Embryonic facial prominence (tissue), 1 donor: ENCODE measurements around the gene ARRB2.

Experiments
- DNase-seq: peaks from one replicate; pipeline ENCODE4 v3.0.0-alpha.2; 2016; ENCODE audit errors: extremely low spot score

The ARRB2 gene

GRCh38 chr17:4725646-4726310 lies 15.3 kb downstream of the ARRB2 start:
- no peak for DNase-seq

- no peak for DNase-seq
These were observed 17.7 kb downstream of the ARRB2 start for GRCh38 chr17:4728124-4728523.

GRCh38 chr17:4733073-4733531 lies 22.7 kb downstream of the ARRB2 start:
- DNase-seq, result no peak

- no peak for DNase-seq
These were observed 24.5 kb downstream of the ARRB2 start for GRCh38 chr17:4734857-4735475.

DNA sequence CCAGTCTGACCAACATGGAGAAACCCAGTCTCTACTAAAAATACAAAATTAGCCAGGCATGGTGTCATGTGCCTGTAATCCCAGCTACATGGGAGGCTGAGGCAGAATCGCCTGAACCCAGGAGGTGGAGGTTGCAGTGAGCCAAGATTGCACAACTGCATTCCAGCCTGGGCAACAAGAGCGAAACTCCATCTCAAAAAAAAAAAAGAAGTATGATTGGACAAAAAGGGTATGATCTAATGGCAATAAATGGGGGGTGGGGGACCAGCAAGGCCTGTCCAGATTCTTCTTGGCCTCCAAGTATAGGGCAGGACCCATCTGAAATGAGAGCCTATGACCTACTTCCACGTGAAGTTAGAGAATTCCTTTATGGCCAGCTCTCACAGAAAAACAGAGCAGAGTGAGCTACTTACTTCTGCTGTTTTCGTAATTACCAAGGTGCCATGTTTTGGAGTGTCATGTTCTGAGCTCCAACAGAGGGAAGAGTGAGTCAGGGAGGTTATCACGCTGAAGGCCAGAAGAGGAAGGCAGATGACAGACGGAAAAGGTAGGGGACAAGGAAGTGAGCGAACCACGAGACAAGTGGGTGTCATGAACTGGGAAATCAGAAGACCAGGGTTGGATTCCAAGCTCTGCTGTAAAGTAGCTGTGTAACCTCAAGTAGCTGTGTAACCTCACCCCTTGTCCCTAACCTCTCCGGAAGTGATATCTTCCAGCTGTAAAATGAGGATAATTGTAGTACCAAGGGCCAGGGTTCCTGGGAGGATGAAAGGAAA lies 25.6 kb downstream of the ARRB2 start:
- DNase-seq, result no peak

DNA sequence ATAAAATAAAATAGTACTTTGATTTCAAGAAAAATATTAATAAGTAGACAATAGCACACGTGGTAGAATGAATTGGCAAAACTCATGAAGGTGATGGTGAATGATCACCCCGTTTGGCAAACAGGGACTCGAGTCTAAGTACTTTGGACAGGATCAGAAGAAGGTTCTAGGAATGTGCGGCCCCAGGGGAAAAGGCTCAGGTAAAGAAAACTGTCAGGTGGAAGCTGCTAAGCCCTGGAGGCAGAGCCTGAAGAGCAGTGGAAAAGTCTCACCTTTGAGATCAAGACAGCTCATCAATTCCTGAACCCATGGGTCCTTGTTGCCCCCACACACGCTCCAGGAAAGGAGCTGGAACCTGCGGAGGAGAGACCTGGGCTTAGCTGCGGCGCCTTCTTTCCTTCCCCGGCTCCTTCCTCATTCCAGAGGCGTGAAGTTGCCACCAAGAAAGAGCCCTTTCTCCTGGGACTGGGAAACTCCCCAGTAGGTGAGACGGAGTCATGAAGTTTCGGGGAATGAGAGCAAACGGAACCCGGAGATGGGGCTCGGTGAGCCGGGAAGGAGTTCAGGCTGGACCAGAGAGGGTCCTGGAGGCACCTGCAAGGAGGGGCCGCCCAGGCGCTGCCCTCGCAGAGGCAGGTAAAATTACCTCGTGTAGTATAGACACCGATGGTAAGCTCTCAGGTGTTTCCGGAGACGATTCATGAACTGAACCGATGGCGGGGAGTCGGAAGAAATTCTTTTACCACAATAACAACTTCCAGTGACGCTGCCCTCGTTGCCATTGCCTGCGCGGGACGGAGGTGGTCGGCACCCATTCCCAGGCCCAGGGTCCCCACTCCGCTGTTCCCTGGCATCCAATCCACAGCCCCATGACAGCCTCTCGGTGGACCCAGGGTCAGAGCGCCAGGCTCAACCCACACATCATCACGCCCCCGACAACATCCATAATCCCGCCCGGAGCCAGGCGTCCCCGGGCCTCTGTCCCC lies 28.0 kb downstream of the ARRB2 start:
- DNase-seq, result no peak

- DNase-seq, result no peak
These were observed 28.9 kb downstream of the ARRB2 start, which contains the start of the genes CXCL16 and ZMYND15 for GRCh38 chr17:4739122-4740024. Gene CXCL16, minus strand, starts transcription at chr17:4739928. Its CDS starts 589 bp downstream, at chr17:4739339. Gene ZMYND15, plus strand, starts transcription at chr17:4739833. Its CDS starts 716 bp downstream, at chr17:4740549.

DNA sequence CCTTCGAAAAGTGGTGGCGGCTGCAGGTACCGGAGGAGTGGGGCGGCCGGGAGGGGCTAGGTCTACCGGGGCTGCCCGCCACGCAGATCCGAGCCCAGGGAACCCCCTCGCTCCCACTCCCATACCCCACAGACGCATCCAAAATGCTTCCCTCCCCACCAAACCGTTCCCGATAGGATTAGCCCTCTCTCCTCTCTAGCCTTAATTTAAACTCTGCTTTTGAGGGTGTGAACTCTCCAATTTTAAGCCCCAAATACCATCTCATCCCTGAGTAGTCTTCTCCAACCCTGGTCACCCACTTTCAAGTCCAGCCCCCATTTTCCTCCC lies 29.6 kb downstream of the ARRB2 start:
- no peak for DNase-seq

DNA sequence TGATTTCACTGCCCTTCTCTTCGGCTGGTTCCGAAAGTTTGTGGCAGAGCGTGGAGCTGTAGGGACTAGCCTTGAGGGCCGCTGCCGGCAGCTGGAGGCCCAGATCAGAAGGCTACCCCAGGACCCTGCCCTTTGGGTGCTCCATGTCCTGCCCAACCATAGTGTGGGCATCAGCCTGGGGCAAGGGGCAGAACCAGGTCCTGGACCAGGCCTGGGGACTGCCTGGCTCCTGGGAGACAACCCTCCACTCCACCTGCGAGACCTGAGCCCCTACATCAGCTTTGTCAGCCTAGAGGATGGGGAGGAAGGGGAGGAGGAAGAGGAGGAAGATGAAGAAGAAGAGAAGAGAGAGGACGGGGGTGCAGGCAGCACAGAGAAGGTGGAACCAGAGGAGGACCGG lies 30.2 kb downstream of the ARRB2 start:
- DNase-seq, result no peak

DNA sequence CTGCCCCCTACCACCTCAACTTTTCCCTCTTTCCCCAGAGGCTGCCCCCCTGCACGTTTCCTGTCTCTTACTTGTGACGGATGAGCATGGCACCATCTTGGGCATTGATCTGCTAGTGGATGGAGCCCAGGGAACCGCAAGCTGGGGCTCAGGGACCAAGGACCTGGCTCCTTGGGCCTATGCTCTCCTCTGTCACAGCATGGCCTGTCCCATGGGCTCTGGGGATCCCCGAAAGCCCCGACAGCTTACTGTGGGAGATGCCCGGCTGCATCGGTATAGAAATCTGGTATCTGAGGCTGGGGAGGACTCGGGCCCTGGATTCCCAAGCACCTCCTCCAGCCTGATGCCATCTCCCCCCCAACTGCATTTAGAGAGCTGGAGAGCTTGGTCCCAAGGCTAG lies 31.1 kb downstream of the ARRB2 start:
- DNase-seq, result no peak

GRCh38 chr17:4742133-4742532 lies 31.7 kb downstream of the ARRB2 start:
- DNase-seq, result no peak

GRCh38 chr17:4742629-4743028 lies 32.2 kb downstream of the ARRB2 start:
- no peak for DNase-seq

GRCh38 chr17:4743216-4743615 lies 32.8 kb downstream of the ARRB2 start:
- DNase-seq, result no peak

GRCh38 chr17:4743898-4744297 lies 33.5 kb downstream of the ARRB2 start:
- no peak for DNase-seq

- no peak for DNase-seq
These were observed 34.9 kb downstream of the ARRB2 start for GRCh38 chr17:4744999-4745969.

DNA sequence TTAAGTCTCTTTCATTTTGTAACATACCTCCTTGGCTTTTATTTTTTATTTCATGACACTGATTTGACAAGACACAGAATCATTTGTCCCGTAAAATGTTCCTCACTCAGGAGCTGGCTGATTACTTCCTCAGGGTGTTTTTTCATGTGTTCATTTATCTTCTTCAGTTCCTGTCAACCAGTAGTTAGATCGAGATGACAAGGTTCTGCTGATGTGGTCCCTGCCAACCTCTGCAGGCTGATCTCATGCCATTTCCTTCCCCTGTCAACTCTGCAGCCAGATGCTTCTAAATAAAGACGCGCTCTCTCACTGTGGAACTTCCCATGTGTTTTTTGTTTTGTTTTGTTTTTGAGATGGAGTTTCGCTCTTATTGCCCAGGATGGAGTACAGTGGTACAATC lies 37.4 kb downstream of the ARRB2 start:
- DNase-seq, result no peak

GRCh38 chr17:4748686-4749085 lies 38.3 kb downstream of the ARRB2 start:
- no peak for DNase-seq

DNA sequence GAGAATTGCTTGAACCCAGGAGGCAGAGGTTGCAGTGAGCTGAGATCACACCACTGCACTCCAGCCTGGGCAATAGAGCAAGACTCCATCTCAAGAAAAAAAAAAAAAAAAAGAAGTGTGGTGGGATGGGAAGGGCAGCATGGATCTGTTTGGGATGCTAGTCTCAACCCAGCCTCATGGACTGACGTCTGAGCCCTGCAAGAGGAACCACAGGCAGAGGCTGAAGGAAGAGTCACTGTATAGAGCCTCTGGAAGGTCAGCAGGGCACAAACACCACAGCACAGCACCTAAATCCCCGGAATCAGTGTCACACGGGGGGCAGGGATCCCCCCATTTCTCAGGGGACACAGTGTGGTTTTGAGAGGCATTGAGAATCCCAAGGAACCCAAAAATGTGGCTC lies 40.2 kb downstream of the ARRB2 start:
- DNase-seq, result no peak

GRCh38 chr17:4751932-4752331 lies 41.5 kb downstream of the ARRB2 start:
- DNase-seq, result no peak
